OCI-LY1 (cell line): ENCODE data around the gene ACYP2.

Experiments
- H2AFZ ChIP-seq: fragments of 200-600 bp; sonication (generic), shearing (Covaris generic); 2 replicates; pipeline ENCODE4 v1.6.0; 2014; ENCODE audit warnings: antibody characterized with exemption, mild to moderate bottlenecking, low read length
- H3F3A ChIP-seq: fragments of 200-600 bp; sonication (generic), shearing (Covaris generic); 2 replicates; pipeline ENCODE4 v1.6.0; 2014; ENCODE audit warnings: mild to moderate bottlenecking, antibody characterized with exemption, low read length, moderate library complexity; ENCODE audit not compliant: insufficient read depth
- H3K27ac ChIP-seq: fragments of 200-600 bp; sonication (generic); 2 replicates; pipeline ENCODE4 v1.5.1; 2014; ENCODE audit warnings: low read length, mixed run types, mild to moderate bottlenecking, low read depth; ENCODE audit not compliant: poor library complexity, severe bottlenecking
- H3K27me3 ChIP-seq: fragments of 200-600 bp; sonication (generic); 2 replicates; pipeline ENCODE4 v1.6.0; 2014; ENCODE audit warnings: antibody characterized with exemption, mild to moderate bottlenecking, low read length, moderate library complexity; ENCODE audit not compliant: insufficient read depth
- H3K36me3 ChIP-seq: fragments of 200-600 bp; sonication (generic); 2 replicates; pipeline ENCODE4 v1.6.1; 2014; ENCODE audit warnings: mild to moderate bottlenecking, antibody characterized with exemption, low read length, moderate library complexity, mixed read lengths; ENCODE audit not compliant: insufficient read depth
- H3K4me1 ChIP-seq: fragments of 200-600 bp; sonication (generic); 2 replicates; pipeline ENCODE4 v1.5.1; 2014; ENCODE audit warnings: mild to moderate bottlenecking, low read length, moderate library complexity; ENCODE audit not compliant: insufficient read depth, severe bottlenecking
- H3K4me2 ChIP-seq: fragments of 200-600 bp; sonication (generic), shearing (Covaris generic); 2 replicates; pipeline ENCODE4 v1.6.1; 2014; ENCODE audit warnings: low read length
- H3K4me3 ChIP-seq: fragments of 200-600 bp; sonication (generic); 2 replicates; pipeline ENCODE4 v1.5.1; 2014; ENCODE audit warnings: low read length, low read depth, mild to moderate bottlenecking, mixed read lengths; ENCODE audit not compliant: poor library complexity, severe bottlenecking
- H3K79me2 ChIP-seq: fragments of 200-600 bp; shearing (Covaris generic); 2 replicates; pipeline ENCODE4 v1.6.1; 2016; ENCODE audit warnings: mixed run types, low read length, mixed read lengths; ENCODE audit not compliant: insufficient read depth
- H3K9ac ChIP-seq: fragments of 200-600 bp; sonication (generic), shearing (Covaris generic); 2 replicates; pipeline ENCODE4 v1.6.1; 2014; ENCODE audit warnings: mild to moderate bottlenecking, low read length, mixed read lengths
- H3K9me2 ChIP-seq: fragments of 200-600 bp; sonication (generic), shearing (Covaris generic); 2 replicates; pipeline ENCODE4 v1.6.1; 2014; ENCODE audit warnings: low read depth, mild to moderate bottlenecking, low read length, mixed read lengths
- H3K9me3 ChIP-seq: fragments of 200-600 bp; shearing (Covaris generic); 2 replicates; pipeline ENCODE4 v1.6.1; 2014; ENCODE audit warnings: low read length, mixed read lengths
- H4K20me1 ChIP-seq: fragments of 200-600 bp; sonication (generic), shearing (Covaris generic); 2 replicates; pipeline ENCODE4 v1.6.0; 2016; ENCODE audit warnings: mild to moderate bottlenecking, low read length; ENCODE audit not compliant: insufficient read depth
- CTCF ChIP-seq: fragments of 200-600 bp; sonication (generic), shearing (Covaris generic); IDR thresholded peaks from 2 replicates; pipeline ENCODE4 v1.5.1; 2017; ENCODE audit warnings: mild to moderate bottlenecking, antibody characterized with exemption, low read length, moderate library complexity, mixed read lengths
- EZH2 ChIP-seq: fragments of 200-600 bp; sonication (generic), shearing (Covaris generic); IDR thresholded peaks from 2 replicates; pipeline ENCODE4 v1.8.0; 2017; ENCODE audit warnings: borderline replicate concordance, mixed run types, mild to moderate bottlenecking, antibody characterized with exemption, low read length, moderate library complexity, mixed read lengths

Gene ACYP2

GRCh38 chr2:54143780-54144179 lies 28.4 kb downstream of the ACYP2 start:
- H3K9me2 ChIP-seq: no peaks in the 10 kb centered on the region
- H3K4me2 ChIP-seq: no peak overlapping the region
- H3K27me3 ChIP-seq: no peaks in the 10 kb centered on the region
- TF ChIP-seq EZH2 (no peak), CTCF (no peak)
- no peak overlapping the region for H2AFZ ChIP-seq
- no peaks in the 10 kb centered on the region for H3F3A ChIP-seq
- no peak overlapping the region for H3K27ac ChIP-seq
- H3K4me3 ChIP-seq: no peak overlapping the region
- no peaks in the 10 kb centered on the region for H3K9me3 ChIP-seq
- H3K79me2 ChIP-seq: no peaks in the 10 kb centered on the region
- H4K20me1 ChIP-seq: no peaks in the 10 kb centered on the region
- no peaks in the 10 kb centered on the region for H3K4me1 ChIP-seq
- H3K36me3 ChIP-seq: no peaks in the 10 kb centered on the region
- H3K9ac ChIP-seq: no peak overlapping the region

- H3K9ac ChIP-seq: no peak overlapping the region
- no peaks in the 10 kb centered on the region; the same call in 1 of the 2 replicates for H3K9me2 ChIP-seq
These were observed 33.0 kb downstream of the ACYP2 start for GRCh38 chr2:54148391-54148790.

GRCh38 chr2:54149638-54150441 lies 34.4 kb downstream of the ACYP2 start:
- Histone ChIP-seq H3K27me3 (no peaks in the 10 kb centered on the region), H3K36me3 (peaks cover under 1% of the 10 kb centered on the region; the same call in 1 of the 2 replicates), H3K9ac (no peak overlapping the region), H3K4me2 (no peak overlapping the region), H3K4me3 (no peak overlapping the region), H3K9me3 (no peaks in the 10 kb centered on the region), H3K9me2 (no peaks in the 10 kb centered on the region; the same call in 1 of the 2 replicates), H4K20me1 (no peaks in the 10 kb centered on the region), H3F3A (no peaks in the 10 kb centered on the region), H3K4me1 (no peaks in the 10 kb centered on the region), H3K27ac (no peak overlapping the region), H2AFZ (no peak overlapping the region), H3K79me2 (no peaks in the 10 kb centered on the region)
- TF ChIP-seq CTCF: no peak
- no peak for TF ChIP-seq EZH2

More at GRCh38 chr2:54148391-54148790, 33.0 kb downstream of the ACYP2 start:
- TF ChIP-seq CTCF (no peak), EZH2 (no peak)
- H3K4me3 ChIP-seq: no peak overlapping the region
- H4K20me1 ChIP-seq: no peaks in the 10 kb centered on the region
- no peaks in the 10 kb centered on the region for H3F3A ChIP-seq
- H3K4me2 ChIP-seq: no peak overlapping the region
- no peaks in the 10 kb centered on the region; the same call in 1 of the 2 replicates for H3K36me3 ChIP-seq
- no peaks in the 10 kb centered on the region for H3K4me1 ChIP-seq
- H3K27me3 ChIP-seq: no peaks in the 10 kb centered on the region
- no peaks in the 10 kb centered on the region for H3K79me2 ChIP-seq
- H3K9me3 ChIP-seq: no peaks in the 10 kb centered on the region
- H2AFZ ChIP-seq: no peak overlapping the region
- H3K27ac ChIP-seq: no peak overlapping the region
